HAP-1 (cell line): ENCODE data around the gene PLEKHA5.
"Not testable (repeated sequence)": the region's sequence is repeated elsewhere in the genome, so short reads cannot be mapped to it uniquely, and the experiment has no call there.

Experiments used
- DNase-seq, 2 experiments: peaks; one replicate each; pipeline ENCODE4 v3.0.0-alpha.2; 2016 to 2020; ENCODE audit warnings: low spot score in 2 of 2
- H3K27me3 ChIP-seq: fragments of 250-450 bp; sonication (Bioruptor Pico); 2 replicates; pipeline ENCODE4 v1.5.1; 2020; ENCODE audit warnings: low read depth, mild to moderate bottlenecking, moderate library complexity
- H3K36me3 ChIP-seq: fragments of 250-450 bp; sonication (Bioruptor Pico); replicated peaks from 2 replicates; pipeline ENCODE4 v1.5.1; 2020; ENCODE audit warnings: mild to moderate bottlenecking
- H3K4me1 ChIP-seq: fragments of 250-450 bp; sonication (Bioruptor Pico); 2 replicates; pipeline ENCODE4 v1.5.1; 2020; ENCODE audit warnings: mild to moderate bottlenecking
- H3K4me3 ChIP-seq: fragments of 250-450 bp; sonication (Bioruptor Pico); 2 replicates; pipeline ENCODE4 v1.5.1; 2020; ENCODE audit warnings: mild to moderate bottlenecking, moderate library complexity
- H3K9me3 ChIP-seq: fragments of 250-450 bp; sonication (Bioruptor Pico); 2 replicates; pipeline ENCODE4 v1.5.1; 2020; ENCODE audit warnings: mild to moderate bottlenecking, moderate library complexity
- in situ Hi-C: fragments of 300-500 bp; cut with MboI; formaldehyde crosslinking; loops from 3 replicates; pipeline ENCODE4 v1.14.3; 2020; ENCODE audit warnings: low sequenced_read_pairs, inconsistent platforms, mixed read lengths

PLEKHA5 gene

DNA sequence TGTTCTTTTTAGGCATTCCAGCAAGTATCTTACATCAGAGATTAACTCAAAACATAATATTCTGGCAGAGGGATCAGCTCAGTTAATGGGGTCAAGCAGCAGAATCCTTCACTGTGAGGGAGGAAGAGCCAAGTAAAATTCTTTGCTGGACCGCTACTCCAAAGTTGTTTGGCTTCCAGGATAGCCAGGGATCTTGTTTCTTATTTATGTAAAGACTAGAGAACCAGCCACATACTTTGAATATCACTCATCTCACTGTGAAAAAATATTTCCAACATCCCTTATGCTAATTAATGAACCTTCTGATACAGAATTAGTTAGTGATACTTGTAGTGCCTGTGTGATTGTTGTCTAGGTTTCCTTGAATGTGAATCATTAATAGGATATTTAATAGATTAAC lies 94.2 kb downstream of the PLEKHA5 start:
- in situ Hi-C loops: no loop called here
- no peaks in the 10 kb centered on the region for H3K27me3 ChIP-seq
- peaks cover 22% of the 10 kb centered on the region for H3K4me1 ChIP-seq
- no peaks in the 10 kb centered on the region for H3K36me3 ChIP-seq
- no peaks in the 10 kb centered on the region for H3K9me3 ChIP-seq
- DNase-seq: no peak
- H3K4me3 ChIP-seq: no peak overlapping the region

DNA sequence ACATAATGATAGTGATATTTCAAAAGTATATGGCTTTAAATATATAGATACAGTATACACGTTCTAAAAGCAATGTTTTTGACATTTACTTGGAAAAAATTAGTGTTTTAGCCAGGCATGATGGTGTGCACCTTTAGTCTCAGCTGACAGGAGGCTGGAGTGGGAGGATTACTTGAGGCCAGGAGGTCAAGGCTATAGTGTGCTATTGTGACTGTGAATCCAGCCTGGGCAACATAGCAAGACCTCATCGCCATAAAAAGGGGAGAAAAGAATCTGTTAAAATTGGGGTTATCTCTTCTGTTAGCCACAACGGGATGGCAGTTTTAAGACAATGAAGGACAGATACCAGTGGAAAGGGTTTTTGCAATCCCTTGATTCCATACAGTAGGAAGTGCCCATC lies 95.2 kb downstream of the PLEKHA5 start:
- Histone ChIP-seq H3K9me3 (no peaks in the 10 kb centered on the region), H3K36me3 (no peaks in the 10 kb centered on the region), H3K4me1 (peaks cover 22% of the 10 kb centered on the region), H3K4me3 (no peak overlapping the region), H3K27me3 (no peaks in the 10 kb centered on the region)
- DNase-seq: no peak
- in situ Hi-C loops: no loop called here

DNA sequence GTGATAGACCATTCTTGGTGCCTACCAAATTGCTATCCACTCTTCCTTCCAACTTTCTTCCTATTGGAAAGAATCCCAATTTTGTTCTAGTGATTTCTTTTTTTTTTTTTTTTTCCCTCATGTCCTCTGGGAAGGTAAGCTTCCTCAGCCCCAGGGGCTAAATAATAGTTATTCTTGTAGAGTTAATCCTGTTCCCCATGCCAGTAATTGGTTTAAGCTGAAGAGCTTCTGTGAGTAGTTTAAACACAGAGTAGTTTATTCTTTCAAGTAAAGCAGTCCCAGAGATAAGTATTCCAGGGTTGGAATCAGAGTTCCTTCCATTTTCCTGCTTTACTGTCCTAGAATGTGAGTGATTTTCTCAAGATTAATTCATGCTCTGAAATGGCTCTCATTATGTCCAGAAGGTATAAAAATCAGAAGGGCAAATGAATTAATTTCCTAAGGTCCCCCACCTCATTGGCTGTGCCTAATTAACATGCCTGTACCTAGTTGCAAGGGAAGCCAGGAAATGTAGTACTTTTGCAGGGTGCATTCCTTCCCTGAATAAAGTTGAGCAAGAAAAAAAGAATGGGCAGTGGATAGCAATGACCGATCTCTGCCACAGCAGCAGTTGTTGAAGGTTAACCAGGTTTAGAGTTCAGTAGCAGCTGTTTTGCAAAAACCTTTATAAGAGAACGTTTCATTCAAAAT lies 97.8 kb downstream of the PLEKHA5 start:
- peak in 1 of 2 experiments; percentile 88 for DNase-seq
- H3K27me3 ChIP-seq: no peaks in the 10 kb centered on the region
- H3K36me3 ChIP-seq: no peaks in the 10 kb centered on the region
- in situ Hi-C loops: no loop called here
- H3K4me1 ChIP-seq: peaks cover 22% of the 10 kb centered on the region
- no peak overlapping the region for H3K4me3 ChIP-seq
- H3K9me3 ChIP-seq: no peaks in the 10 kb centered on the region

DNA sequence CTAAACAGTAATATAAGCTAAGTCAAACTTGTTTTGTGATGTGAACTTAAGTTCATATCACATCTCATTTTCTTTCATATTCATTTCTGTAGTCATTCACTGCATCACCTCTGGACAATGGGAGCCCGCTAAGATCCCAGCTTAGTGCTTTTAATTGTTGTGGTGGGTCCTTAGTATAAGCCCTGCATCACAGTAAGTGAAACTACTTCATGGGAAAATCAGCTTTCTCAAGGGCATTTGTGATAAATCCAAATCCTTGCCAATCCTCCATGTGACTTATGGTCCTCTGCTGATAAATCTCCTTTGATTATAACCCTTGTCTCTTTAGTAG lies 98.3 kb downstream of the PLEKHA5 start:
- in situ Hi-C loops: no loop called here
- DNase-seq: peak; percentile 70 to 94

DNA sequence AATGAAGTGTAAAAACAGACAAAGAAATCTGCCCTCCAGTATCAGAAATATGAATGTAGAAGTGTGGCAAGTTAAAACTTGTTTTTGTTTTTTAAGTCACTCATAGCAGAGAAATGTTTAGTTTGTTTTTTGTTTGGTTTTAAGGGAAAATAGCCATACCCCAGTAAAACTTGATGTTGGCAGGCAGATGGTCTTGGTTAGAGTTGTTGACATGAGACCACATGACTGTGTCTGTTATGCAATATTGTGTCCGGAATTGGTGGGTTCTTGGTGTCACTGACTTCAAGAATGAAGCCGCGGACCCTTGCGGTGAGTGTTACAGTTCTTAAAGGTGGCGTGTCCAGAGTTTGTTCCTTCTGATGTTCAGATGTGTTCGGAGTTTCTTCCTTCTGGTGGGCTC lies 99.5 kb downstream of the PLEKHA5 start:
- peaks cover 30% of the 10 kb centered on the region for H3K4me1 ChIP-seq
- H3K4me3 ChIP-seq, H3K9me3 ChIP-seq, H3K36me3 ChIP-seq, H3K27me3 ChIP-seq, in situ Hi-C loops, DNase-seq: not testable (repeated sequence)

More for the DNA sequence above, 98.3 kb downstream of the PLEKHA5 start:
- Histone ChIP-seq H3K4me3 (no peak overlapping the region), H3K4me1 (peaks cover 22% of the 10 kb centered on the region), H3K9me3 (no peaks in the 10 kb centered on the region), H3K27me3 (no peaks in the 10 kb centered on the region), H3K36me3 (no peaks in the 10 kb centered on the region)

DNA sequence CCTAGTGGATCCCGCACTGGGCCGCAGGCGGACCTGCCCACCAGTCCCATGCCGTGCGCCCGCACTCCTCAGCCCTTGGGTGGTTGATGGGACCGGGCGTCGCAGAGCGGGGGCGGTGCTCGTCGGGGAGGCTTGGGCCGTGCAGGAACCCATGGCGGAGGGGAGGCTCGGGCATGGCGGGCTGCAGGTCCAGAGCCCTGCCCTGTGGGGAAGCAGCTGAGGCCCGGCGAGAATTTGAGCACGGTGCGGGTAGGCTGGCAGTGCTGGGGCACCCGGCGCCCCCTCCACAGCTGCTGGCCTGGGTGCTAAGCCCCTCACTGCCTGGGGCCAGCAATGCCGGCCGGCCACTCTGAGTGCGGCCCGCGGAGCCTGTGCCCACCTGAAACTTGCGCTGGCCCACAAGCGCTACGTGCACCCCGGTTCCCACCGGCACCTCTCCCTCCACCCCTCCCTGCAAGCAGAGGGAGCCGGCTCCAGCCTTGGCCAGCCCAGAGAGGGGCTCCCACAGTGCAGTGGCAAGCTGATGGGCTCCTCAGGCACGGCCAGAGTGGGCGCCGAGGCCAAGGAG lies 100.8 kb downstream of the PLEKHA5 start:
- H3K4me3 ChIP-seq: no peak overlapping the region
- peaks cover 36% of the 10 kb centered on the region for H3K4me1 ChIP-seq
- no peaks in the 10 kb centered on the region for H3K36me3 ChIP-seq
- DNase-seq: no peak
- in situ Hi-C loops: no loop called here
- no peaks in the 10 kb centered on the region for H3K9me3 ChIP-seq
- no peaks in the 10 kb centered on the region for H3K27me3 ChIP-seq

DNA sequence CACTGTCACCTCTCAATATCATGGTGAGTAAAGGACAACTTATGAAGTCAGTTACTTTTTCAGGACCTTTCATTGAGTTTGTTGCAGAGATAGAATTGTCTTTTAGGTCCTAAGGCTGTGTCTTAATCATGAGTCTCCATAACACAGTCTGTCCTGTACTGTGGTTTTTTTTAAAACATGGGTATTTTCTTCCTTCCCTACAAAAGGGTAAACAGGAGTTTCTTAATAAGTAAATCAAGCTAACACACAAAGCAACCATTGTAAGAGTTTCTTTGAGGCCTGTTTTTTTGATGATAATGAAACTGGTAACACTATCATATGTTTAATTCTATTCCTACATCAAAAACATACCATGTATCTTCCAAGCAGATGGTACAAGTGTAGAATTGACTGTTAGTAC lies 101.4 kb downstream of the PLEKHA5 start:
- Histone ChIP-seq H3K4me3 (no peak overlapping the region), H3K36me3 (no peaks in the 10 kb centered on the region), H3K27me3 (no peaks in the 10 kb centered on the region), H3K4me1 (peaks cover 36% of the 10 kb centered on the region), H3K9me3 (no peaks in the 10 kb centered on the region)
- in situ Hi-C loops: no loop called here
- no peak for DNase-seq

DNA sequence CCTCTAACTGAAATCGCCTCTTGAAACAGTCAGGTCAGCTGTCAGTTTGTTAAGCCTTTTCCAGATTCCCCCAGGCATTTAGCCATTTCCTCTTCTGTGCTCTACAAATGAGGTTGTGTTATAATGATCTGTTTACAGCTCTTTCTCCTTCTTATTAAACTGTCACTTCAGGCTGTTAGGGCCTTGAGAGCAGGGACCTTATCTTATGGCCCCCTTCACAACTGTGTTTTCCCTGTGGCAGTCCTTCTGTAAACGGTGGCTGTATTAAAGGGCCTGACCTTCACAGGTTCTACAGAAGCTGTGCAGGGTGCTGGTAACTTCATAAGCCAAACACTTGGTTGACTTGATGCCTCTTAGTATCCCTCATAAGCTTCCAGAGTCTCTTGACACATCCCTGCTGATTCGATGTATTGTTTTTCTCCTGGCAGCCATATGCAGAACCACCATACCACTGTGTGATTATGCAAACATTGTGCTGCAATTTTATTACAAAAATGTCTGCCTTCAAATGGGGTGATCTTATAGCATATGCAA lies 104.7 kb downstream of the PLEKHA5 start:
- Histone ChIP-seq H3K4me1 (peaks cover 14% of the 10 kb centered on the region), H3K36me3 (no peaks in the 10 kb centered on the region), H3K4me3 (no peak overlapping the region), H3K9me3 (no peaks in the 10 kb centered on the region), H3K27me3 (no peaks in the 10 kb centered on the region)
- DNase-seq: peak; percentile 34 to 70
- in situ Hi-C loops: no loop called here

DNA sequence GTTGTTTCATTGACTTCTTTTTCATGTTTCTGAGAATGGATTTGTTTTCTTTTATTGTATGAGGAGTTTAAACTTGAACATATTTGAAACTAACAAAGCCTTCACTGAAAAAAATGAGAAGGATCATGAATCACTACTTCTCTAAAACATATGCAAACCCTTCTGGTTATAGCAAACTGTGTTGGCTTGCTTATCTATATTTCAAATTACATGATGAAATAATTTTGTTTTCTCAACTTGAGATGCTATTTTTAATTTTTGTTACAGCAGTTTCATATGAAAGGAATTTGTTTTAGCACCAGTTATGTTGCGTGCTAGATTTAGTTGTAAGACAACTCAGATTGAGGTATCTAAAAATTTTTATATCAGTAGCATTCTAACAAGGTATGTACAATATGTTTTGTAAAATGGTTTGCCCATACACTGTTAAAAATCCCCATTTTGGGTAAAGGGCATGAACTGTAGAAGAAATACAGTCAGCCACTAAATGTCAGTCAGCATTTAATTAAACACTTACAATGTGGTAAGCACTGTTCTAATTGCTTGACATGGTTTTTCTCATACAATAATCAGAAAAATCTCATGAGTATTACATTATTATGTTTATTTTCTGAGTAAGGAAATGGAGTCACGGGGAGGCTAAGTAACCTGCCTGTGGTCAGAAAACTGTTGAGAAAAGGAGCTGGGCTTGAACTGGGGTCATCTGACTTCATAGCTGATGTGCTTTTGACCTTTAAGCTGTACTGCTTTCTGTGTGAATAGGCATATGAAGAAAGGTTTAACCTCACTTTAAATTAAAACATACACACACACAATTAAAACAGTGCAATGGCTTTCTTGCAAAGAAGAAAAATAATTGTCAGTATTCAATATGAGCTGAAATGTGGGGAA lies 105.7 kb downstream of the PLEKHA5 start:
- Histone ChIP-seq H3K36me3 (no peaks in the 10 kb centered on the region), H3K4me1 (peaks cover 14% of the 10 kb centered on the region), H3K4me3 (no peak overlapping the region), H3K27me3 (no peaks in the 10 kb centered on the region), H3K9me3 (no peaks in the 10 kb centered on the region)
- no peak for DNase-seq
- in situ Hi-C loops: no loop called here

DNA sequence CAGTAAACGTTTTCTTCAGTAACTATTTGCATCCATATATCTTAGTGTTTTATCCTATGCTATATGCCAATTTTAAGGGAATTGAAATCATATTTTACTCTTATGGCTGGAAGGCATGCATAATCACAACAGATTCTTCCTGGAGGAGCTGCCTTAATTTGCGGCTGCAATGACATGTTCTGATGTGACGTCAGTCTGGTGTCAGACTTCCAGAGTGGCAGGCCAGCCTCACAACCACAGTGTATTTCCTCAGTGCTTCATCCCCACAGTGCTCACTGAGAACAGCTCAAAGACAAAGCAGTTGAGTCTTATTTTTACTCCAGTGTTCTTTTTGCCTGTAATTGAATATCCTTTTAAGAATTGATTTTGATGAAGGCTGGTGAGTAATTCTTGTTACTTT lies 107.1 kb downstream of the PLEKHA5 start:
- no peak for DNase-seq
- peaks cover 14% of the 10 kb centered on the region for H3K4me1 ChIP-seq
- H3K36me3 ChIP-seq: no peaks in the 10 kb centered on the region
- no peak overlapping the region for H3K4me3 ChIP-seq
- in situ Hi-C loops: no loop called here
- H3K27me3 ChIP-seq: no peaks in the 10 kb centered on the region
- no peaks in the 10 kb centered on the region for H3K9me3 ChIP-seq

DNA sequence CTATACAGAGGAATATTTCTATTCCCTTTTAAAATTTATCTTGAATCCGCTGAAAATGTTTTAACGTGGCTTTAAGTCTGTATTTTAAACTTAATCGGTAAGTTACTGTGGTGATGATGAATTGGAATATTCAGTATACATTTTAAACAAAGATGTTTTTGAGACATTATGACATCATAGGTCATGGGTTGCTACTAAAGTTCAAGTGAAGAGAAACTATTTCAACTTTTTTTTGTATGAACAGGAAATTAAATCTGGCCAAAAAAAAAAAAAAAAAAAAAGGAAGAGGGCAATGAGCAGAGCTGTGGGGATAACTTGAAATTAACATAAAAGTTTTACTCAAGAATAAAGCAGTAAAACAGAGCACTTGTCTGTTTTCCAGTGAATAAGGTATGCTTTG lies 109.0 kb downstream of the PLEKHA5 start:
- no peaks in the 10 kb centered on the region for H3K9me3 ChIP-seq
- H3K27me3 ChIP-seq: no peaks in the 10 kb centered on the region
- DNase-seq: no peak
- peaks cover 9% of the 10 kb centered on the region for H3K4me1 ChIP-seq
- no peak overlapping the region for H3K4me3 ChIP-seq
- no peaks in the 10 kb centered on the region for H3K36me3 ChIP-seq
- in situ Hi-C loops: no loop called here

DNA sequence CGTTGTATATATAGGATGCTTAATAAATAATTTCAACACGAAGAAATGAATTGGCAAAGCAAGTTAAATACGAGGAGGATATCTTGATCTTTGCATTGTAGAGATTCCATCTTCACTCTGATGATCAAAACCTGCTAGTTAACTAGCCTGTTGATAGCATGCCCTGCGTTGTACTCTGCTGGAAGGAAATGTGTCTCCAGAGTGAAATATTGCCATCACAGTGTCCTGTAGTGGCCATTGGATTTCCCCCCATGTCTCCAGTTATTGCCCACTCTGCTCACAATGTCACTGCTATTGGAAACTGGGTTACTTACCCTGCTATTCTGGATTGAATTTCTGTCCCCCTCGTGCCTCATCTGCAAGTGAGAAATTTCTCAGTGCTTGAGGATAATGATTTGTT lies 109.6 kb downstream of the PLEKHA5 start:
- H3K4me3 ChIP-seq: no peak overlapping the region
- no peaks in the 10 kb centered on the region for H3K9me3 ChIP-seq
- no peak for DNase-seq
- H3K4me1 ChIP-seq: peaks cover 6% of the 10 kb centered on the region
- no peaks in the 10 kb centered on the region for H3K27me3 ChIP-seq
- in situ Hi-C loops: no loop called here
- no peaks in the 10 kb centered on the region for H3K36me3 ChIP-seq

DNA sequence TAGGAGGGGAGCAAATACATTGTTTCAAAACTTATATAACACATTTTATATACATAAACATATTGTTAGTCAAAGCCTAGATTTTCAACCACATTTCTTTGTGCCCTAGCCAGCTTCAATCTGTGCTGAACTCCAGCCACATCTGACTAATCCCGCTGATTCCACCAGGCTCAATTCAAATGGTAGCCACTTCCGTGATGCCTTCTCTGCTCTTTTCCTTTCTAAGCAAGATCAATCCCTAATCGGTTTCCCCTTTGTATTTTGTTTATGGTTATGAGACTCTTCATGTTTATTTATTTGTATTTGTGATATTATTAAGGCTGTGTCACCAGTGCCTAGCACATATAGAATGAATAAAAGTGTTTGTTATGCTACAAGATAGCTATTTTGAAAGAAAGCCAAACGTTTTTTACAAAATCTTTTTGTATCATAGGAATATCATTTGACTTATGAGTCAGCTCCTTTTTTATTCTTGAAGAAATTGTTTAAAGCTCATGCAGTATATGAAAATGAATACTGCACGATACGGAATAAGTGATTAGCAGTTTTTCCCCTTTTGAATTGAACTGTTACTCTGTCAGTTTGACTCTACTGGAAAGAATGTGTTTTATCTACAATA lies 110.2 kb downstream of the PLEKHA5 start:
- Histone ChIP-seq H3K4me3 (no peak overlapping the region), H3K27me3 (no peaks in the 10 kb centered on the region), H3K9me3 (no peaks in the 10 kb centered on the region), H3K36me3 (no peaks in the 10 kb centered on the region), H3K4me1 (no peaks in the 10 kb centered on the region; the same call in 1 of the 2 replicates)
- in situ Hi-C loops: no loop called here
- no peak for DNase-seq

DNA sequence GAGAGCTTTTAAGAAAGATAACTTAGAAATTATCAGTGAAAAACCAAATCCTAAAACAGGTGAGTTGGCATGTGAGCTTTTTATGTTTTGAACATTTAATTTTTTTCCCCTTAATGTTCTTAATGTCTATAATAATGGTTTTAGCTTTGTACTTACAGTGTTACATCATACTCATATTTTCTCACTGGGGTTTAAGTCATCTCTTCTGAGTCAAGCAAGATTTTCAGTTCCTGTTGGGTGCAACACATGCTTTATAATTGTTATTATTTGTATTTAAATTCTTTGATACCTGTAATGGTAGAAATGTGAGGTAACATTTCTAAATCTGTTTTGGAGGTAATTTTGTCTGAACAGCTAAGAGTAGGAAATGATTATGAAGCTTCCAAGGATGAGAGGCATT lies 113.0 kb downstream of the PLEKHA5 start:
- in situ Hi-C loops: no loop called here
- H3K9me3 ChIP-seq: no peaks in the 10 kb centered on the region
- H3K4me1 ChIP-seq: no peaks in the 10 kb centered on the region
- H3K4me3 ChIP-seq: no peak overlapping the region
- no peaks in the 10 kb centered on the region for H3K27me3 ChIP-seq
- H3K36me3 ChIP-seq: no peaks in the 10 kb centered on the region
- no peak for DNase-seq
